C1 segment of cervical spinal cord (tissue), 14 donors: ENCODE data around the gene SLC66A2.
"Not testable (repeated sequence)": the region's sequence is repeated elsewhere in the genome, so short reads cannot be mapped to it uniquely, and the experiment has no call there.

Source experiments
- DNase-seq, 14 donors: peaks; one replicate each; lab custom pipeline; 2025; lab: John Stamatoyannopoulos, UW

Gene SLC66A2

DNA sequence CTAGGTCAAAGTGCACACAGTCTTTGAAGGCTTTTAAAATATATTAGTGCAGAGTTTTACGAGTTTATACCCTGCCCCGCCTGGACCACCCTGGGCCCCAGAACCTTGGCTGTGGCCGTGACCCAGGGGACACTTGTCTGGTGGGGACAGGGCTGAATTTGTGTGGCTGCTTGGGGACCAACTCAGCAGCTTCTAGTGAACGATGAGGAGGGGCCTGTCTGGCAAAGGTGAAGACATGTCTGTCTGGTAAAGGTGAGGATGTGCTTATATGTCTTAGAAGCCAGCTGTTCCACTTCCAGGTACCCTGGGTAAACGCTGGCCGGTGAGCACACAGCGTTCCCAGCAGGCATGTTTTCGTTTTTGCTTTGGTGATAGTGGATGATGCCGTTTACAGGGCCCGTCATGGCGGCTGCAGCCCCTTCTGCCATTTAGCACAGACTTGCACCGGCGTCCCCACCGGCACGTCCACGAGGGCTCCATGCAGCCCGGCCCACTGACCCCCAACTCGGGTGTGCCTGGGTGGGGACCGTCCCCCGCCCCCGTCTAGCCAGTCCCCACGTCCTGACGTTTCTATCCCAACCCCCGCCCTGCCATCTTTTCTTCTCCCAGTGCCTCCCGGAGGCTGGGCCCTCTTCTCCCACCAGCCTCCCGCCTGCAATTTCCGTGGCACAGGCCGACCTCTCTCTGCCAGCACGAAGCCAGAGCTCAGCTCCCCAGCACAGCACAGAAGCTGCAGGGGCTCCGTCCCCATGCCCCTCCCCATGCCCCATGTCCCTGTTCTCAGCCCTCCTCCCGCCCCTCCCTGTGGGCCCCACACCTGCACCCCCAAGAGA is 67.8 kb downstream of the SLC66A2 start:
- DNase-seq: no peak

DNA sequence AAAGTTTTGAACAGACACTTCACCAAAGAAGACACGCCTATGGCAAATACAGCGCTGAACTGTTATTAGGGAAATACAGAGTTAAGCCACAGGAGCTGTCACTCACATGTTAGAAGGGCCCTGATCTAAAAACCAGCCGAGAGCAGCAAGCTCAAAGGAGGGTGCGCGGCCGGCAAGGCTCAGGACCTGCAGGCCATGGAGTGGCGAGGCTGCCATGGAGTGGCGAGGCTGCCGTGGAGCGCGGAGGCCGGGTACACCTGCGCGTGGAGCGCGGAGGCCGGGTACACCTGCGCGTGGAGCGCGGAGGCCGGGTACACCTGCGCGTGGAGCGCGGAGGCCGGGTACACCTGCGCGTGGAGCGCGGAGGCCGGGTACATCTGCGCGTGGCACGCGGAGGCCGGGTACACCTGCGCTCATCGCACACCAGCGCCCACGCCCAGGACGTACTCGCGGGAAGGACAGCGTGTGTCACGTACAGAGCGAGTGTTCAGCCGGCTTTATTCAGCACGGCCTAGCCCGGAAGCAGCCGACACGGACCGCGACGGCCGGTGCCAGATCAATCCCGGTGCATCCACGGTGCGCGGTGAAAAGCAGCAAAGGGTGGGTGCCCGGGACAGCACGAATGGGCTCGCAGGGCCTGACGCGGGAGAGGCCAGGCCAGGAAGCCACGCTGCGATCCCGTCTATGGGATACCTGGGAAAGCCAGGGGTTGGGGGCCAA is 68.8 kb downstream of the SLC66A2 start:
- DNase-seq: no peak

DNA sequence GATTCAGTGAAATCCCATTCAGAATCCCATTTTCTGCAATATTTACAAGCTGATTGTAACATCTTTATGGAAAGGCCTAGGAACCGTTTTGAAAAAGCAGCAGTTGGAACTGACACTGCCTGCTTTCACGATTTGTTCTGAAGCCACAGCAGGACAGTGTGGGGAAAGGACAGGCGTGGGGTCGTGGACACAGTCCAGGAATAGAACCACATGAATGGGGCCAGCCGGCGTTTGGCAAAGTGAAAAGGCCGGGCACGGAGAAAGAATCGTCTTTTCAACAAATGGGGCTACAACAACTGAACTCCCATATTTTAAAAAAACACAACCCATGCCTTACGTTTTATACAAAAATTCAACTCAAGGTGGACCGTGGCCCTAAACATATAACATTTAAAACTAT is 69.8 kb downstream of the SLC66A2 start:
- DNase-seq: peak in 4 of 14 donors; percentile 9 to 37 (median 16)

DNA sequence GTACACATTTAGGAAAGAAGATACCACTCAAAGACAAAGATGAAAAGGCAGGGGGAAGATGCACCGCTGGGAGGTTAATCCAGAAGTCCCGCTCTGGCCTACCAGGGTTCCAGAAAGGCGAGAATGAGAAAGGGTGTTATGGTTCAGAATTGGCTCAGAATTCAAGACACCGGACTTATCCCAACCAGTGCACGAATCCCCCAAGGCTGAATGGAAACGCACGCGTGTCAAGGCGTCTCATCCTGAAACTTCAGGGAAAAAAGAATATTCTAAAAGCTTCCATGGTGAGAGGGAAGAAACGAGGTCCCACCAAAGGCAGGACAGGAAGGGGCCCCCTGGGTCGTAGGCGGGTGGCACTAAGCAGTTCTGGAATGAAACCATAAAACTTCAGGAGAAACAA is 71.9 kb downstream of the SLC66A2 start:
- DNase-seq: no peak

DNA sequence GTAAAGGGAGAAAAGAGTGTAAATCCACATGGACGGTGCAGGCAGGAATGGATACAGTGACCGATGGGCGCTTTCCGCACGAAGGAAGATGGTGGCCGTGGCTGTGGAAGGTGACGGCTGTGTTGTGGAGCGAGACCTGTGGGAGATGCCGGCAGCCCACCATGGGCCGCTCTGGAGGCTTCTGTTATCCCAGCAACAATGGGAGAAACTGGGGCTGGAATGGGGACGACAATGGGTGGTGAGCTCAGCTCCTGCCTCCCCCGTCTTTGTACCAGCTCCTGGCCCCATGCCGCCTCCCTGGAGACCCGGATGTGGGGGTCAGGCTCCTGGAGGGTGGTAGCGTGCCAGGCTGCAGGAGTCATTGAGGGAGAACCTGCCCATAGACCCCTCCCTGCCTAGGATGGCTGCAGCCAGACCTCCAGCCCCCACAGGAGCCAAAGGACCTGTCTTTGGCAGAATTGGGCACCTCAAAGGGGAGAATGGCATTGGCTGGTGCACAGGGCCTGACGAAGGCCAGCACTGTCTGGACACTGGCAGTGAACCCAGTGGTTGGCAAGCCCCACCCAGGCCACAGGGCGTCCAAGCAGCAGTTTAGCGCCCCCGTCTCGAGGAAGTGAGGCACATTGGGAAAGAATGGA is 72.6 kb downstream of the SLC66A2 start:
- DNase-seq: no peak

DNA sequence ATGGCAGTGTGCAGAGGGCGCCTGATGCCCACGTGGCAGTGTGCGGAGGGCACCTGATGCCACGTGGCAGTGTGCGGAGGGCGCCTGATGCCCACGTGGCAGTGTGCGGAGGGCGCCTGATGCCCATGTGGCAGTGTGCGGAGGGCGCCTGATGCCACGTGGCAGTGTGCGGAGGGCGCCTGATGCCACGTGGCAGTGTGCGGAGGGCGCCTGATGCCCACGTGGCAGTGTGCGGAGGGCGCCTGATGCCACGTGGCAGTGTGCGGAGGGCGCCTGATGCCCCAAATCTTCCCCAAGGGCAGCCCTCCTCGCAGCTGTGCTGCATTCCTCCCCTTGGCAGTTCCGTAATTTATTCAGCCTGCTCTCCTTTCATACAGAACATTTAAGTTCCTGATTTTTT is 73.2 kb downstream of the SLC66A2 start:
- not testable (repeated sequence) for DNase-seq

DNA sequence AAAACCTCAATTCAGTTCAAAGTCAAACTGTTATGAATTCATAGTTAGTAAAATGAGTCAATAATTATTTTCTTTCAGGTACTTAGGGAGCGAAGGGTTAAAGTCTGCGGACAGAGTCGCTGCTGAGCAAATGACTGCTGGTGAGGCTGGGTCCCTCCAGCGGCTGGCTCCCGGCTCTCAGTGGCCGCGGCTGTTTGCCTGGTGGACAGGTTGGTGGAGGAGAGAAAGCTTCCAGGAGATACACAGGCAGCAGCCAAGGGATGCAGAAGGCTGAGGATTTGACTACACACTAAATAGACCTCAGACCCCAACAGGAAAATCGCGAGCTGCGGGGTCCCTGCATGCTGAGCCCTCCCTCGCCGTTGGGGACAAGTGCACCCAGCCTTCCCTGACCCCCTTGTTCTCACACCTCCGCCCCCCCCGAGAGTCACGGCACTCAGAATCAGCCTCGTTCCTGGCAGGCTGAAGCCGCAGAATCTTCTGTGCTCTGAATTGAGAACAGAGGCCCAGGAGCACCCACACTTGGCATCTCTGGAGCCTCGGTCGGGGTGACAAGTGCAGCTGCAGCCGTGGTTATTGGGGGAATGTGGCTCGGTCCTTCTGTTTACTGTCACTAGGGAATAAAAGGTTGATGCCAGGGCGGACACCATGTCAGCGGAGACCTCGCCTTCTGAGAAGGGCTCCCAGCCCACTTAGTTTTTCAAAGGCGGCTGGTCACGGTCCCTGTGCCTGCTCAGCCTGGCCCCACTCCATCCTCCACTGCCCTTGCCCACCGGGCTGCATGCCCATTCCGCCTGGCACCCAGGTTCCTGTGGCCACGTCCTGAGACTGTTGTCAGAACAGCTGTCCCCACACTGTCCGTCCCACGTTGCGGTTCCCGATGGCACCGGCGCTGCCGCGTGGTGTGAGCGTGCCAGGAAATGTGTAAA is 74.0 kb downstream of the SLC66A2 start:
- no peak for DNase-seq

DNA sequence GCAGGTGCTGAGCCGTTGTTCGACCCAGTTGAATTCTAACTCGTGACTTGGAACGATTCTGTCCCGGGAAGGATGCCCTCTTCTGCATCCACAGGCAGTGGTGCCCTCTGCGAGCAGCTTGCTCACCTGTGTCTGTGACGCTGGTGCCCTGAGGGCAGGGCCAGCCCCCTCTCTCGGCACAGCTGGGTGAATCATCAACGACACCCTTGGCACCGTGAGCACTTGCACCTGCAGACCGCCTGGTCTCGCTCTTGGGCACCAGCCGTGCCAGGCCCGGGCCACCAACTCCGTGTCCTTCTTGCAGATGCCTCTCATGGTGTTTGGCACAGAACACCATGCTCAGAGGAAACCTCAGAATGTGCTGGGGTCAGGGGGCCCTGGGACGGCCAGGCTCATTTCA is 75.0 kb downstream of the SLC66A2 start:
- DNase-seq: no peak

DNA sequence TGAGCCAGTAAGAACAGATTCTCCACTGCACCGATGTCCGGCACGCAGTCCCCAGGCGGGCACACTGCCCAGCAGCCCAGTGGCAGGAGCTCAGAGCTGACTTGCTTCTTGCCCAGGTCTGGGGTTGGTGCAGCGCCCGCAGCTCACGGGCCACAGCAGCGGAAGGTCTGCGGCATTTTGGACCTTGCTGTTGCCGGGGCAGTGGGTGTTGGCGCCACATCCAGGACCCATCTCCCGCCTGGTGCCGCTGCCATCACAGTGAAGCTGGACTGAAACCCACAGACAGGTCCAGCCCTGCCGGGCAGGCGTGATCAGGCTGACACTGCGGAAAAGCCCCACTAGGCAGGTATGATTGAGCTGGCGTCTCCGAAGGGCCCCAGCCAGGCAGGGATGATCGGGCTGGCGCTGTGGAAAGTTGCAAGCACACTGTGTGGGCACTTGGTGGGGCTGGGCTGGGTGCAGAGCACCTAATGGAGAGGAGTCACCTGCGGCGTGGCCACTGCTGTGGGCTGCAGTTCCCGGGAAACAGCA is 75.5 kb downstream of the SLC66A2 start:
- peak in 1 of 14 donors; percentile 7 for DNase-seq

DNA sequence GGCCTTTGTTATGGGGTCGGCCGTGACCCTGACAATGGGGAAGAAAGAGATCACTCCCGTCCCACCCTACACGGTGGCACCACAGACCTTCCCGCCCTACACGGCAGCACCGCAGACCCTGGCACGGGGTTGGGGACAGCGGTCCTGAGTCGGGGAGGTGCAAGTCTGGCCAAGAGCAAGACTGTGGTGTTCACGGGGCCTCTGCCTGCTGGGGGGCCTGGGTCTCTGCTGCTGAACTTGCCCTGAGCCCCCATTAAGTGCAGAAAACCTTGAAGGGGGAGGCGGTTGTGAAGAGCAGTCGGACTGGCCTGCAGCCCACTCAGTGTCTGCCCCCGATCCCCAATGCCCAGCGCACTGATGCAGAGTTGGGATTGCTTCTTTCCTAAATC is 75.9 kb downstream of the SLC66A2 start:
- no peak for DNase-seq

DNA sequence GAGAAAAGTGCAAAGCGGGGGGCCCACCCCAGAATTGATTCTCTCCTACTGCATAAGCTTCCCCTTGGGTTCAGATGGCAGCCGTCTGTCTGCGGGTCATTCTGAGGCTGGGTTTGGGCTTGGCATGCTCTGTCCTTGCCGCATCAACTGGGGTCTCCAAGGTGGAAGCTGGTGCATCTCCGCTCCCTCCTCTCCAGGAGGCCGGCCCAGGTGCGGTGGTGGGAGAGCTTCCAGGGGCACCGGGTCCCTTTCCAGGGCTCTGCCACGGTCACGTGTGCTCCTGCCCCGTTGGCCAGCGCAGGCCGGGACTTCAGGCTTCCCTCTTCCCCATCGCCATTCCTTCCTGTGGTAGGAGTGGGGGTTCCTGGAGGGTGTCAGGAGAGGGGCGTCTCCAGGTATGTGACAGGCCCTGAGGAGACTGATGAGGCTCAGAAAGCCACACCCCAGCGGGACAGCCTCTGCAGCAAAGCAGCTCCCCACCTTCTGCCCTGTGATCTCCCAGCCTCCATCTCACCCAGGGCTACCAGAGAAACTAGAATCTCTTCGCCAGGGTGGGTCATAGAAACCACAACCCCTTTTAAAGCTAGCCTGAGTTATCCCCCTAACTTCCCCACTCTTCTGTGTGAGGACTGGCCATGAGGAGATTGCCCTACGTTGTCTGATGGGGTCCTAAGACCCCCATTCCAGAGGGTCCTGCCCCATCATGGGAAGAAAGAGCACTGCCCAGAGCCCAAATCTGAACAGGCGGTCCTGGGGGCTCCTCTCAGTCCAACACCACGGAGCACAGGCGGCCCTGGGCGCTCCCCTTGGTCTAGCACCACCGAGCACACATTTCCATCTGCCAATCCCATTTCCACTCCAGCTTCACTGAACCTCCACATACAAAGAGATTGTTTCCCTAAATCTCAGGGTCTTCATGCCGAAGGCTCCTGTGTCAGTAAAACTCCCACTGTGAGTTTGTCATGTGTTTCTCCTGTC is 76.6 kb downstream of the SLC66A2 start:
- no peak for DNase-seq

DNA sequence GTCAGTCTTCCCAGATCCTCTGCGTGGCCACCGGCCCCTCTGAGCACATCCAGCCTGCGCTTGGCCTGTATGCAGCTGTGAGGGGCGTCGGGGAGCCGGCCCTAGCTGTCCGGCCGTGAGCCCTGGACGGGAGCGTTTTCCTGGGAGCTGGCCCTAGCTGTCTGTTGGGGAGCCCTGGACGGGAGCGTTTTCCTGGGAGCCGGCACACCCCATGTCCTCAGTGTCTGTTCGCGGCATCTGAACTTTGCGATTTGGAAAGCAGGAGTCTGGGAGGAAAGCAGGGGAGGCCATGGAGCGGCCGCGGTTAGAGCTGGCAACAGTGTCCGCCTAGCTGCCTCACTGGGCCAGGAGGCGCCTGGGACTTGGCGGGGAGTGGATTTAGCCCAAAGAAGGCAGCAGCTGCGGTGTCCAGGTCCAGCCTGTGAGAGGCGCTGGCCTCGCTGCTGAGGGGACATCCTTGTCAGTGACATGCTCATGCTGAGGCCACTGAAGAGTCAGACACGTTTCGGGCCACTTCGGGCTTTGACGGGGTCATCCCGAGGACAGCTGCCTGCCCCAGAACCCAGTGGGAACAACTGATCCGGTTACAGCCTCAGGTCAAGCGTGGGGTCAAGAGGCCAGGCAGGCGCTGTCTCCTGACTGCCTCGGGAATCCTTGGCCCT is 77.9 kb downstream of the SLC66A2 start:
- no peak for DNase-seq

DNA sequence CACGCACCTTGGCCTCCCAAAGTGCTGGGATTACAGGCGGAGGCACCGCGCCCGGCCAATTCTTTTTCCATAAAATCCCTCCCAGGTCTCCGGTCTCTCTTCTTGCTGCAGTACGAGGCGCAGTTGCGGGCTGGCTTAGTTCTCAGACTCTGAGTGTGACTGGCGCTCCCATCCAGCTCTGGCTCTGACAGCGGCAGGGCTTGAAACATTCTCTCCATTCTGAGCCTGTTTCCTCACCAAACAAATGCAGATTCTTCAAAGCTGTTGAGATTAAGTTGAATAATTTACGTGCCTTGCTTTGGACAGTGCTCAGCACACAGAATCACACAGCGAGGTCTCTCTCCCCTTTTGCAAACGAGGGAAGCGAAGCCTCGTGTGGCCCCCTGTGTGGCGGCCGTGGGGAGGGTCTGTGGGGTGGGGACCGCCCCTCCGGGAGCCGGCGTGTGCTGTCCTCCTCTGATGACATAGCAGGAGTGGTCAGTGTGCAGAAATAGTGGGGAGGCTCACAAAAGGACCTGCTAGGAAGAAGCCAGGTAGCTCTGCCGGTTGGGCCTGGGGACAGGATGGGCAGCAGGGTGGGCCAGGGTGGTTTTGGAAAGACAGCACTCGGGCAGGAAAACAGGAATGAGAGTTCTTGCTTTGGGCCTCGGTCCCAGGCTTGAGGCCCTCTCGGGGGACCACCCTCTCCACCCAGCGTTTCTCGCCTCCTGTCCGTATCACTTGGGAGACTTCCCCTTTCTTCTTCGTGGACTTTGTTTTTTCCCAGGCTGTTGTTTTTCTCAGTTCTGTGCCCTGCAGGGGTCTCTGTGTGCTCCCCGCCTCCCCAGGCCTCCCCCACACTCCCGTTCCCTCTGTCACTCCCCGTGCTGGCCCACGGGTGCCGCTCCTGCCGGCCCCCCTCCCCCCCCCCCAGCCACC is 78.7 kb downstream of the SLC66A2 start:
- DNase-seq: no peak

DNA sequence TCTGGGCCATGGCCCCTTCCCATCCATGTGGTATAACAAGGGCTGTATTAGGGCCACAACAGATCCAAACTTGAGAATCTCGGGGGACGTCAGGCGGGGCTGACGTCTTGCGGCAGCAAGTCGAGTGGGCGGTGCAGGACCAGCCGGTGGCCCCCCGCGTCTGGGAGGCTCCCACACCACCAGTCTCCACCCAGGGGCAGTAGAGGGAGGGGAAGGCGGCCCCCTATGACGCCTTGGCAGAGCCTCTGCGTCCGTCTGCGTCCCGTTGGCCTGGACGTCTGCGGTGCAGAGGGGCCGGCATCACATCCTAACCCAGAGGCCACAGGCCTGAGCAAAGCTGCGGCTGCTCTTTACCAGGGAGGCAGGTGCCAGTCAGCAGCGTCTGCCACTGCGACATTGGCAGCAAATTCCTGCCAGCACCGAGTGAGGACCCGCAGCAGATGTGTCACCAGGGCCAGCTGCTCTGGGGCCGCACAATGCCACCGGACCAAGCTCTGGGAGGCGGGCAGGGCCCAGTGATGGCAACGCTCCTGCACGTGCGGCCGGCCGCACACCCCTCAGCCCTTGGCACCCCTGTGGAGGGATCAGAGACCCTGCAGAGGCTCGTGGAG is 79.9 kb downstream of the SLC66A2 start:
- DNase-seq: no peak

DNA sequence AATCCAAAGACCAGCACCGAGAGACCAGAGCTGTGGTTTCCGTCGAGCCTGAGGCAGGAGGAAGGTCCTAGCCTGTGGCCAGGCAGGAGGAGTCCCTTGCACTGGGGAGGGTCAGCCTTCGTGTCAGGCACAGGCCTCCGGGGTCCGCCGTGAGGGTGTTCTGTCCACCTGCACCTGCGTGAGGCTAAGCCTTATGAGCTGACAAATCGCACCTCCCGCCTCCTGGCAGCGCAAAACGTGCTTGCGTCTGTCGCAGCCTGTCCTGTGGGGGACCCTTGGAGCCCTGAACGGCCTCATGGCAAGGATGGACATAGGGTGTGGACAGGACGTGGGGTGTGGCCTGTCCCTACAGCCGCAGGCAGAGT is 80.4 kb downstream of the SLC66A2 start:
- no peak for DNase-seq

DNA sequence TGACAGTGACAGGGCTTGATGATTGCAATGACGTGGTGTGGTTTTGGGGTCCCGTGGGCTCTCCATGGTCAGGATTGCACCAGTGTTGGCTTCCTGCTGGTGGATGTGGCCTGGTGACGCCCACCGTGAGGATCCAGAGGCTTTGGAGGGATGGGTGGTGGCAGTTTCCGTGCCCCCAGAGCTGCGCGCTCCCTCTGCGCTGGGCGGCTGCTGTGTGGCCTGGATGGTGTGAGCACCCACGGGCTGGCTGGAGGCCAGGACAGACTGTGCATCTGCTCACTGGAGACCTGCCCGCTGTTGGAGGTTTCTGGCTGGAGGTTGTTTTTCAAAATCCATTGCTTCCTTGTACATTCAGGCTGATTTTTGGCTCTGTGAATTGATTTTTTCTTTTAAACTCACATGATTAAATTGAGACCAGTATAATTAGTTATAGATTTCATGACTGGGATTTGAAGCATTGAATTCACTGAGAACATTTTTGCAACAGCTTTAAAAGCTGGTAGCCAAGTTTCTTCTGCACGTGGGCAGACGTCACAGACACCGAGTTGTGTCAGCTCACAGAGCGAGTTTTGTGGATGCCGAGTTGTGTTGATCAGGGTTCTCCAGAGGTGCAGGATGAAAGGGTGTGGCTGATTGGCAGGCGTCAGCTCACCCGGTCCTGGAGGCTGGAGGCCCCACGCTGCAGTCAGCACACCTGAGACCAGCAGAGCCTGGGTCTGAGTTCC is 81.0 kb downstream of the SLC66A2 start:
- DNase-seq: no peak

DNA sequence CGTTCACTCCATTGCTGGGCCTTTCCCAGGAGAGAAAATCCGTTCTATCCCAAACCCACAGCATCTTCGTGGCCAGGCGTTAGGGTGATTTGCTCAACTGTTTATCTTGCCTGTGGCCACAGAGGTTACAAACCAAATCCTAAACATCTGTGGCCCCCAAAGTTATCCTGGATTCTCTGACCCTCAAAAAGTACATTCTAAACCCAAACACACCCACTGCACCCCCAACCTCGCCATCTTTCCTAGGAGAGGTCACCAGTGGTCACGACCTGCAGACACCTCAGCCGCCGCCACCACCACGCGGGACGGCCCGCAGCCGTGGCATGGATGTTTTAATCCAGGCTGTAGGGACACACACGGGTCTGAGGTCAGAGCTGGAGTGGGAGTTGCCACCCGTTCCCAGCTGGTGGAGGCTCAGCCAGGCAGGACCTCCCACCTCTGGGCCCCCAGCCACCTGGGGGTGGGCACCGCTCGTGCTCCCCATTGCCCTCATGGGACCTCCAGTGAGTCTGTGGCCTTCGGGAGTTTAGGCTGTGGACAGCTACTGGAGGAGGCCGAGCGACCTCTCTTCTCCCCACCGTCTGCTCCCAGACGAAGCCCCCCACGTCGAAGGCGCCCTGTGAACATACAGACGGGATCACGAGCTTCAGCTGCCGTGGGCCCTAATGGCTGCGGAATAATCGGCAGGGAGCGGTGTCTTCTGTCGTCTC is 81.7 kb downstream of the SLC66A2 start:
- DNase-seq: no peak
